Urothelium cell line (cell line): ENCODE measurements around the gene CEP162.
"Not testable (repeated sequence)": the region's sequence is repeated elsewhere in the genome, so short reads cannot be mapped to it uniquely, and the experiment has no call there.

Experiments used
- DNase-seq: peaks from one replicate; pipeline ENCODE4 v3.0.0; 2011; ENCODE audit warnings: low spot score, mixed read lengths
- FAIRE-seq: peaks from 2 replicates; lab custom pipeline; 2011; peaks lifted over from hg19 to GRCh38; lab: Jason Lieb, UNC

CEP162 gene

GRCh38 chr6:84227044-84227433 is 404 bp downstream of the CEP162 start:
- no peak for FAIRE-seq

GRCh38 chr6:84224251-84224650 is 3.2 kb downstream of the CEP162 start:
- FAIRE-seq (no peak), DNase-seq (no peak)

More at GRCh38 chr6:84227044-84227433, 404 bp downstream of the CEP162 start:
- no peak for DNase-seq

GRCh38 chr6:84223608-84224007 is 3.8 kb downstream of the CEP162 start:
- FAIRE-seq, DNase-seq: not testable (repeated sequence)

GRCh38 chr6:84222426-84222825 is 5.0 kb downstream of the CEP162 start:
- no peak for DNase-seq
- no peak for FAIRE-seq

- DNase-seq = no peak
- no peak for FAIRE-seq
These were observed 6.5 kb downstream of the CEP162 start for GRCh38 chr6:84220809-84221409.

GRCh38 chr6:84218091-84218490 is 9.4 kb downstream of the CEP162 start:
- FAIRE-seq = no peak

GRCh38 chr6:84213217-84213616 is 14.2 kb downstream of the CEP162 start:
- DNase-seq = no peak
- FAIRE-seq = no peak

More at GRCh38 chr6:84218091-84218490, 9.4 kb downstream of the CEP162 start:
- no peak for DNase-seq

- no peak for FAIRE-seq
These were observed 23.4 kb downstream of the CEP162 start for GRCh38 chr6:84204011-84204410.

GRCh38 chr6:84199987-84200386 is 27.5 kb downstream of the CEP162 start:
- not testable (repeated sequence) for DNase-seq, FAIRE-seq

More at GRCh38 chr6:84204011-84204410, 23.4 kb downstream of the CEP162 start:
- no peak for DNase-seq

- DNase-seq (no peak), FAIRE-seq (no peak)
These were observed 29.7 kb downstream of the CEP162 start for GRCh38 chr6:84197708-84198107.

- no peak for FAIRE-seq
- DNase-seq = peak; percentile 19
These were observed 34.2 kb downstream of the CEP162 start for GRCh38 chr6:84193114-84193708.

GRCh38 chr6:84191802-84192201 is 35.6 kb downstream of the CEP162 start:
- FAIRE-seq (no peak), DNase-seq (no peak)

- not testable (repeated sequence) for DNase-seq, FAIRE-seq
These were observed 38.1 kb downstream of the CEP162 start for GRCh38 chr6:84189356-84189755.

- FAIRE-seq (no peak), DNase-seq (no peak)
These were observed 44.0 kb downstream of the CEP162 start for GRCh38 chr6:84183430-84183829.

GRCh38 chr6:84182001-84182400 is 45.4 kb downstream of the CEP162 start:
- DNase-seq (no peak), FAIRE-seq (no peak)

GRCh38 chr6:84177241-84177640 is 50.2 kb downstream of the CEP162 start:
- no peak for DNase-seq
- FAIRE-seq = no peak

GRCh38 chr6:84172574-84172973 is 54.9 kb downstream of the CEP162 start:
- DNase-seq (no peak), FAIRE-seq (no peak)

GRCh38 chr6:84172080-84172479 is 55.4 kb downstream of the CEP162 start:
- no peak for DNase-seq
- FAIRE-seq = no peak

- FAIRE-seq (no peak), DNase-seq (no peak)
These were observed 60.0 kb downstream of the CEP162 start for GRCh38 chr6:84167457-84167856.

- FAIRE-seq (no peak), DNase-seq (no peak)
These were observed 61.0 kb downstream of the CEP162 start for GRCh38 chr6:84166395-84166794.

GRCh38 chr6:84164328-84164727 is 63.1 kb downstream of the CEP162 start:
- not testable (repeated sequence) for DNase-seq

GRCh38 chr6:84161190-84161589 is 66.3 kb downstream of the CEP162 start:
- no peak for DNase-seq
- FAIRE-seq = no peak

More at GRCh38 chr6:84164328-84164727, 63.1 kb downstream of the CEP162 start:
- FAIRE-seq = not testable (repeated sequence)
